LNCaP clone FGC (cell line): ENCODE measurements around the gene BTN1A1.

Experiments
- DNase-seq: peaks from one replicate; pipeline ENCODE4 v3.0.0-alpha.2; 2011; ENCODE audit warnings: low read depth
- H3K4me3 ChIP-seq: 2 replicates; pipeline ENCODE4 v1.5.1; 2011; ENCODE audit warnings: mild to moderate bottlenecking, low read depth, low read length, control low read depth
- TF ChIP-seq, protein P1 (sequence below): IDR thresholded peaks from 2 replicates; pipeline ENCODE4 v1.5.1; 2012; ENCODE audit warnings: mild to moderate bottlenecking; ENCODE audit not compliant: control insufficient read depth, insufficient read depth; ENCODE audit errors: extremely low read depth

The BTN1A1 gene

GRCh38 chr6:26554697-26555504 lies 54.8 kb downstream of the BTN1A1 start:
- H3K4me3 ChIP-seq, result peak overlapping the region; percentile 66
- TF ChIP-seq, protein P1, sequence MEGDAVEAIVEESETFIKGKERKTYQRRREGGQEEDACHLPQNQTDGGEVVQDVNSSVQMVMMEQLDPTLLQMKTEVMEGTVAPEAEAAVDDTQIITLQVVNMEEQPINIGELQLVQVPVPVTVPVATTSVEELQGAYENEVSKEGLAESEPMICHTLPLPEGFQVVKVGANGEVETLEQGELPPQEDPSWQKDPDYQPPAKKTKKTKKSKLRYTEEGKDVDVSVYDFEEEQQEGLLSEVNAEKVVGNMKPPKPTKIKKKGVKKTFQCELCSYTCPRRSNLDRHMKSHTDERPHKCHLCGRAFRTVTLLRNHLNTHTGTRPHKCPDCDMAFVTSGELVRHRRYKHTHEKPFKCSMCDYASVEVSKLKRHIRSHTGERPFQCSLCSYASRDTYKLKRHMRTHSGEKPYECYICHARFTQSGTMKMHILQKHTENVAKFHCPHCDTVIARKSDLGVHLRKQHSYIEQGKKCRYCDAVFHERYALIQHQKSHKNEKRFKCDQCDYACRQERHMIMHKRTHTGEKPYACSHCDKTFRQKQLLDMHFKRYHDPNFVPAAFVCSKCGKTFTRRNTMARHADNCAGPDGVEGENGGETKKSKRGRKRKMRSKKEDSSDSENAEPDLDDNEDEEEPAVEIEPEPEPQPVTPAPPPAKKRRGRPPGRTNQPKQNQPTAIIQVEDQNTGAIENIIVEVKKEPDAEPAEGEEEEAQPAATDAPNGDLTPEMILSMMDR, result no peak
- DNase-seq, result no peak

DNA sequence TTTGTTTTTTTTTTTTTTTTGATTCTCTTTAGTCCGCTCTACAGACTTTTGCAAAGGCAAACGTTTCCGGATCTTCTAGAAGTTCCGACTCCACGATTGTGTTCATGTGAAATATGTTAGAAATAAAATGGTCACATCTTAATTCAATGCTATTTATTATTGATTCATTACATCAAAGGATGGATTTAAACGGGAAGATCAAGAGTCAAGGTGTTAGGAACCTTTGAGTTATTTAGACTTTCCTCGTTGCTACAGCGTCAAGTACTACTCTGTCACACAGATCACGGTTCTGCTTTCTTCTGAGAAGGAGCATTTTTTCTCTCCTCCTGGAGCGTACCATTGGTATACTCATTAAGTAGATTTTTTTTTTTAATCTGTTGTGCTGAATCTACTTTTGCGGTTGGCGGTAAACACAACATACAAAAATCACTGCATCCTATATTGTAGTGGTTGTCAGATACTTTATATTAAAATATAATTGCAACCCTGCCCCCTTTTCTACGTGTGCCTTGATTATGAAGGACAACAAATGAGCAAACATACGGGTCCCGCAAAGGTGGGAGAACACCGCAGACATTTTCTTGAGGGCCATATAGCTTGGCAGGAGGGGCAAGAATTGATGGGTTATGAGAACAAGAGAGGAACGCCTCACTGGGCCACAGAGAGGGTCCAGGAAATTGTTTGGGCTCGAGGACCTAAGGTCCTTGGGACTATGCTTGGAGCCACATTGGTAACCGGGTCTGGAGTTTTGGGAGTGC lies 55.6 kb downstream of the BTN1A1 start:
- TF ChIP-seq, protein P1, result no peak
- DNase-seq, result no peak

DNA sequence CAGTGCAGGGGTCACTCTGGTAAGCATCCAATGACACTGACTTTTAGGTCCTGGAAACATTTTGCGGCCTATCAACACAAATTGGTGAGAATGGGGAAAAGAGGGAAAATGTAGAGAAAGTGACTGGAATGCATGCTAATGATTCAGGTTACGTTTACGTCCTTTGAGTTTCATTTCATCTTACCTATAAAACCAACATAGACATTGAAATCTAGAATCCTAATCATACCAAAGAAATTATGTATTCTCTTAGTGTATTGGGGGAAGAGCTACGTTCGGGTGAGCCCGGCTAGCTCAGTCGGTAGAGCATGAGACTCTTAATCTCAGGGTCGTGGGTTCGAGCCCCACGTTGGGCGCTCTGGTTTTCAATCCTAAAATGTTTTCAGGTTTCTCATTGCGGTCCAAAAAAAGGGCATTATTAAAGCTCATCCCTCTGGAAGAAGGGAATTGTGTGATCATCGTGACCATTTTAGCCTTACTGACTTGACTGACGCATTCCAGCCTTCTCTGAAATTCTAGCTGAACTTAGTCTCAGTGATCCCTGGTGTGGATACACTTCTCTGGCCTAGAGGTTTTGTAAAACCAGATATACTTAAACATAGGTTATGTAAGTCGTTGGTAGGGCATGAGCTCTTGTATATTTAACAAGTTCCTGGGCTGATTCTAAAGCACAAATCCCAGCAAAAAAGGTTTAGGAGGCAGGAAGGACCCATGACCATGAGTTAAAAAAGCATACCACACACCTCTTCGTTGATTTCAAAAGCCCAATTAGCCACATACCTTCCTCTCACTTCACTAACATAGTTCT lies 56.4 kb downstream of the BTN1A1 start:
- no peak overlapping the region for H3K4me3 ChIP-seq
- TF ChIP-seq, protein P1, result no peak
- peak; percentile 79 for DNase-seq

More for the DNA sequence above, 55.6 kb downstream of the BTN1A1 start:
- peak overlapping the region; percentile 66; the same call in 1 of the 2 replicates for H3K4me3 ChIP-seq
